HUDEP-2 (cell line): ENCODE results near the gene SLC22A23.

Experiments used
- DNase-seq, 76 experiments: peaks; one replicate each; lab custom pipeline; 2025; ENCODE audit not compliant: unreplicated experiment in 76 of 76; lab: John Stamatoyannopoulos, UW

Gene SLC22A23

GRCh38 chr6:3239110-3239830 lies 217.6 kb downstream of the SLC22A23 start:
- DNase-seq: no peak

- no peak for DNase-seq
Observed at GRCh38 chr6:3237761-3238662, 218.8 kb downstream of the SLC22A23 start.

GRCh38 chr6:3236005-3236404 lies 220.8 kb downstream of the SLC22A23 start:
- DNase-seq: no peak

- no peak for DNase-seq
Observed at GRCh38 chr6:3235486-3235885, 221.4 kb downstream of the SLC22A23 start.

GRCh38 chr6:3233904-3234303 lies 222.9 kb downstream of the SLC22A23 start:
- DNase-seq: no peak

- DNase-seq: no peak
Observed at GRCh38 chr6:3233321-3233720, 223.5 kb downstream of the SLC22A23 start.

GRCh38 chr6:3232017-3232945 lies 224.6 kb downstream of the SLC22A23 start:
- no peak for DNase-seq

GRCh38 chr6:3231247-3232016 lies 225.4 kb downstream of the SLC22A23 start:
- DNase-seq: no peak

- DNase-seq: no peak
Observed at GRCh38 chr6:3230900-3231246, 226.0 kb downstream of the SLC22A23 start.

GRCh38 chr6:3230256-3230882 lies 226.5 kb downstream of the SLC22A23 start:
- no peak for DNase-seq

- DNase-seq: no peak
Observed at GRCh38 chr6:3229566-3230178, 227.2 kb downstream of the SLC22A23 start.

- DNase-seq: no peak
Observed at GRCh38 chr6:3228771-3229565, 227.9 kb downstream of the SLC22A23 start.

- peak in 1 of 76 experiments; percentile 16 for DNase-seq
Observed at GRCh38 chr6:3228046-3228671, 228.7 kb downstream of the SLC22A23 start.

- DNase-seq: no peak
Observed at GRCh38 chr6:3227363-3228045, 229.3 kb downstream of the SLC22A23 start, which contains the start of gene TUBB2B. TUBB2B (minus strand) TSS chr6:3227653; CDS start chr6:3227543, 110 bp downstream.

- peak in 14 of 76 experiments; percentile 21 to 46 (median 29) for DNase-seq
Observed at GRCh38 chr6:3226481-3227362, 230.1 kb downstream of the SLC22A23 start.

GRCh38 chr6:3226042-3226441 lies 230.8 kb downstream of the SLC22A23 start:
- no peak for DNase-seq
